GM13977 (cell line): Measurements from ENCODE around the gene DENND4A.
A peak's percentile ranks its signal among the peaks of the same experiment; 100 is the strongest.

Experiments
- DNase-seq: peaks from one replicate; pipeline ENCODE4 v3.0.0; 2012; ENCODE audit warnings: low spot score
- in situ Hi-C: fragments of 300-500 bp; cut with MboI; formaldehyde crosslinking; loops from one replicate; pipeline ENCODE4 v1.12.0; 2022; ENCODE audit warnings: low sequenced_read_pairs, low pct_unique_long_range_greater_than_20kb, mixed read lengths, inconsistent platforms; ENCODE audit not compliant: unreplicated experiment
- TF ChIP-seq, protein P1 (sequence below): IDR thresholded peaks from 2 replicates; pipeline ENCODE4 v1.5.1; 2012; ENCODE audit warnings: mild to moderate bottlenecking, control low read depth; ENCODE audit not compliant: insufficient read depth; ENCODE audit errors: extremely low read depth, missing control alignments

The DENND4A gene

DNA sequence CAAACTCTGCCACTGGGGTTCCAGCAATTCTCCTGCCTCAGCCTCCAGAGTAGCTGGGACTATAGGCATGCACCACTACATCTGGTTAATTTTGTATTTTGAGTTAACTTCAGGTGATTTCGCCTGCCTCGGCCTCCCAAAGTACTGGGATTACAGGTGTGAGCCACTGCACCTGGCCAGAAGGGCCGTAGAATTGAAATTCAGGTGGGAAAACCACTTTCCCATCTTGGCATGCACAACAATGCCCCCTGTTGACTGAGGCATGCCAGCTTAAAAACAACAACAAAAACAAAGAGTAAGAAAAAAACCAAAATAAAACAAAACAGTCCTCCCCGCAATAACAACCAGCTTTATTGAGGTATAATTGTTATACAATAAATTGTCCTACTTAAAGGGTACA lies 44.6 kb upstream of the DENND4A start:
- in situ Hi-C loops = no loop called here
- TF ChIP-seq, protein P1, sequence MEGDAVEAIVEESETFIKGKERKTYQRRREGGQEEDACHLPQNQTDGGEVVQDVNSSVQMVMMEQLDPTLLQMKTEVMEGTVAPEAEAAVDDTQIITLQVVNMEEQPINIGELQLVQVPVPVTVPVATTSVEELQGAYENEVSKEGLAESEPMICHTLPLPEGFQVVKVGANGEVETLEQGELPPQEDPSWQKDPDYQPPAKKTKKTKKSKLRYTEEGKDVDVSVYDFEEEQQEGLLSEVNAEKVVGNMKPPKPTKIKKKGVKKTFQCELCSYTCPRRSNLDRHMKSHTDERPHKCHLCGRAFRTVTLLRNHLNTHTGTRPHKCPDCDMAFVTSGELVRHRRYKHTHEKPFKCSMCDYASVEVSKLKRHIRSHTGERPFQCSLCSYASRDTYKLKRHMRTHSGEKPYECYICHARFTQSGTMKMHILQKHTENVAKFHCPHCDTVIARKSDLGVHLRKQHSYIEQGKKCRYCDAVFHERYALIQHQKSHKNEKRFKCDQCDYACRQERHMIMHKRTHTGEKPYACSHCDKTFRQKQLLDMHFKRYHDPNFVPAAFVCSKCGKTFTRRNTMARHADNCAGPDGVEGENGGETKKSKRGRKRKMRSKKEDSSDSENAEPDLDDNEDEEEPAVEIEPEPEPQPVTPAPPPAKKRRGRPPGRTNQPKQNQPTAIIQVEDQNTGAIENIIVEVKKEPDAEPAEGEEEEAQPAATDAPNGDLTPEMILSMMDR = peak; percentile 74
- DNase-seq = no peak

DNA sequence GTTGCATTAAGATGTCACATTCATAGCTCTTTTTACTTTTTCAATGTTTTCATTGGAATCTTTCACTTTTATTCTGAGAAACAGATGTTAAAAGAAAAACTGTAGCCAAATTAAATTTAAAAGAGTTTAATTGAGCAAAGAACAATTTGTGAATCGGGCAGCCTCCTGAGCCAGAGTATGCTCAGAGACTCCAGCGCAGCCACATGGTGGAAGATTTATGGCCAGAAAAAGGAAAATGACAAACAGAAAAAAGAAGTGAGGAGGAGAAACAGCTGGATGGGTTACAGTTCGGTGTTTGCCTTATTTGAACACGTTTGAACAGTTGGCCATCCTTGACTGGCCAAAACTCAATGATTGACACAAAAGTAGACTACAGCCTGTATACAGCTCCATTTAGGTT lies 43.4 kb upstream of the DENND4A start:
- DNase-seq = no peak
- in situ Hi-C loops = no loop called here
- TF ChIP-seq, protein P1 = no peak

DNA sequence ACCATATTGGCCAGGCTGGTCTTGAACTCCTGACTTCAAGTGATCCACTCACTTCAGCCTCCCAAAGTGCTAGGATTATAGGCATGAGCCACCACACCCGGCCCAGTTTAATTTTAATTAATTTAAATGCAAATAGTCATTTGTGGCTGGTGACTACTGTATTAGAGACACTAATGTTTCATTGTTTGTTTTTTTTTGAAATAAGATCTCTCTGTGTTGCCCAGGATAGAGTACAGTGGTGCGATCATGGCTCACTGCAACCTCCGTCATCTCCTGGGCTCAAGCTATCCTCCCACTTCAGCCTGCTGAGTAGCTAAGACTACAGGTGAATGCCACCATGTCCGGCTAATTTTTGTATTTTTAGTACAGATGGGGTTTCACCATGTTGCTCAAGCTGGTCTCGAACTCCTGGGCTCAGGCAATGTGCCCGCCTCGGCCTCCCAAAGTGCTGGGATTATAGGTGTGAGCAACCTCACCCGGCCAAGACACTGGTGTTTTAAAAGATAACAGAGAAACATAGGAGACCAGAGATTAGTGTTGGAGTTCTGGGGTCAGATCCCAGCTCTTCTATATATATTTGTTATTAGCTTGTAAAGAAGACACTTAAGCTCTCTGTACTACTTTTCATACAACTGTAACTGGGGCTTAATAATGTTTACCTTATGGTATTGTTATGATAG lies 42.6 kb upstream of the DENND4A start:
- DNase-seq = no peak
- in situ Hi-C loops = no loop called here
- TF ChIP-seq, protein P1 = no peak

DNA sequence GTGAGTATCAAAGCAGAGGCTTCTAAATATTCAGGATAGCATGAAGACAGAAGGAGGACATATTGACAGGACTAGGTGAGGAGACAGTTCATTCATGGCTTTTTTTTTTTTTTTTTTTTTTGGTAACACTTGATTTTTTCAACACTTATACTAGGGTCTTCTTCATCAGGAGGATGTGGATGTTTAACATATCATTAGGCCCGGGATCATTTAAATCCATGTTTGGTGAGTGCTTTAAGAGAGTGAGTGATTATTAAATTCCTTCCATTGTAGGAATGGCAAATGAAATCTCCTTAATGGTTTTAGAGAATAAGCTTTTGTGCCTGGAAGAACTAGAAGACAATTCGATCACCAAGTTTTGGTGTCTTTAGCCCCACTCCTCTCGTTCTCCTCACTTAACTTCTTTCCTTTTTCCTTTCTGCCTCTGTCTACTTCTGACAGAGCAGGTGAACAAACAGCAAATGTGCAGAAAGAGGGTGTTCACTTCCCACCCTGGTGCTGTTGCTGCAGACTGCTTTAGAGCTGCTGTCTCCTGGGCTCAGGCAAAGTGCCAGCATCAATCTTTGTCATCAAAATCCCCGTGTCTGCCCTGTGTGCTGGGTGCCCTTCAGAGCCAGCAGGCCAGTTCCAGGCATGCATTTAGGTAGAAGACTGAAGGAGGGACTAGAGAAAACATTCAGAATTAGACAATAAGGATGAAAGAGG lies 41.6 kb upstream of the DENND4A start:
- DNase-seq = no peak
- TF ChIP-seq, protein P1 = no peak
- in situ Hi-C loops = no loop called here

DNA sequence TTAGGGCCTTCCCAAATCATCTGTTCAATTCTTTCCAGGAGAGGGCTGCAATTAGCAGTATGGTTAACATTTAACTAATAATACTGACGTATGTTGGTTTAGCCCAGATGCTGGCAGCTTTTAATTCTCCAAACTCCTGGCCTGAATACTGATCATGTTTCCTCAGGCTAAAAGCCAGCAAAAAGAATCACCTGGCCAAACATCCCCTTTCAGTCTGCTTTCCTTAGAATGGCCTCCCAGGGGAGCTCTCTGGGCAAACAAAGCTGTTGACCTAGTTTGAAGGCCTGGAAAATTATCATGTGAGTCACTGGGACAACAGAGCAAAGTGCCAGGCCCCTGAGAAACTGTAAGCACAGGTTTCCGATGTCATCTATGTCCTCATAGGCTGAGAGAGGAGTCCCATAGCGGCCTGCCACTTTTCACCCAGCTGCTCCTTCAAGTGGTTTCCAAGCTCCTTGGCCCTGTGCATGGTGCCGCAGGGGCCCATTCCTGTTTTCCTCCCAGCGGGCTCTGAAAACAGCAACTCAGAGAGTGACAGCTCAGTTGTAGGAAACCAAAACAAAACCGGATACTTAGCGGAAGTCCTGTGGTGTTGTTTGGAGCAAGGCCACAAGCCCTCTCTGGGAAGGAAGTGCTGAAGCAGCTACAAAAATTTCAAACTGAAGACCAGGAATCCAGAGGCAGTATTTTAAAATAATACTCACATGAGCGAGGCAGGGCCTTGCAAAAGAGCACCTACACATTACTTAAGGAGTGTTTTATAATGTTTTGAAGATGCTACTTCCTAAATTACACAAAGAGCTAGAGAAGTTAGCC lies 40.7 kb upstream of the DENND4A start:
- TF ChIP-seq, protein P1 = no peak
- DNase-seq = peak; percentile 28
- in situ Hi-C loops = no loop called here

DNA sequence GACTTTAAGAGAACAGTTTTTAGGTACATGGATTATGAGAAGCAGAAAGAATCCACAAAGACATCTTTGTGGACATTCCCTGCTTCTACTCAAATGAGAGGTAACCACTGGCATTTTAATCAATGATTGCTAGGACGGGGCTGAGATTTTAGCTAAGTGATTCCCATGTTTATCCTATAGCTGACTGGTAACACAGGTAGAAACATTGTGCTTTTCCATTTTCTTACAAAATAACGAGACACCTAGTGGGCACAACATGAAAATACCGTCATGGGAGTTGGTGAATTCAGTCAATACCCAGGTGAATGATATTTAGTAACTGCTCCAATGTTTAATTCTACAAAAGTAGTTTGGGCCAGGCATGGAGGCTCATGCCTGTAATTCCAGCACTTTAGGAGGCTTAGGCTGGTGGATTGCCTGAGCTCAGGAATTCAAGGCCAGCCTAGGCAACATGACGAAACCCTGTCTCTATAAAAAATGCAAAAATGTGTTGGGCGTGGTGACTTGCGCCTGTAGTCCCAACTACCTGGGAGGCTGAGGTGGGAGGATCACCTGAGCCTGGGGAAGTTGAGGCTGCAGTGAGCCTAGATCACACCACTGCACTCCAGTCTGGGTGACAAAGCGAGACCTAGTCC lies 37.2 kb upstream of the DENND4A start:
- in situ Hi-C loops = no loop called here
- DNase-seq = peak; percentile 21
- TF ChIP-seq, protein P1 = peak; percentile 54
